ENCODE measurements around the gene NAP1L4.
A peak's percentile ranks its signal among the peaks of the same experiment; 100 is the strongest.

Gene NAP1L4

DNA sequence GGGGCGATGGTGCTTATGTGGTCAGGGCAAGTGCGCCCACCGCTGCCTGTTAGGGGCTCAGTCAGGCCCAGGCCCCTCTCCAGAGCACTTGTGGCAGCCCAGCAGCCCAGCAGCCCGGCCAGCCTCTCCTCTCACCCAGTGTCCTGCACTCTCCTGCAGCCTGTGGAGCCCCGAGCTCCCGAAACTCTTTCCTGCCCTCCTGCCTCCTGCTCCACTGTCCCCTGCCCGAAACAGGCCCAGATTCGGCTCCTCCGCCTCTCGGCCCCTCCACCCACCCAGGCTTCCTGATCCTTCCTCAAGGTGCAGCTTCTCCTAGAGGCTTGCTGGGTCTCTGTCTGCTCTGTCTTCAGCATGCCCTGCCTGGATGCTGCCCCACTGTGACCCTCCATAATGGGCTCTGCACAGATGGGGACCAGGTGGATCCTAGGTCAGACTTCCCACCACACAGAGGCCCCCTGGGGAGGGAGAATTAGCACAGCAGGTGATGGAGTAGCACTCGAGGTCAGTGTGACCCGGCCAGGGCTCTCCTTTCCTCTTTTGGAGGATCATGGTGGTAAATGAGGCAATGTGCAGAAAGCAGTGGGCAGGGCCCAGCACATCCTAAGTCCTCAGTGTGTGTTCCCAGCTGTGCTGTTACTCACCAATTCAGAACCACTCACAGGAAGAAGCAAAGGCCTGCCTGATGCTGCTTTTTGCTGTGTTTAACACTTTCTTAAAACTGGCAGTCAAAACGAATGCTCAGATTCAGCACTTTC is 18.6 kb upstream of the NAP1L4 start:
- no peak for DNase-seq

DNA sequence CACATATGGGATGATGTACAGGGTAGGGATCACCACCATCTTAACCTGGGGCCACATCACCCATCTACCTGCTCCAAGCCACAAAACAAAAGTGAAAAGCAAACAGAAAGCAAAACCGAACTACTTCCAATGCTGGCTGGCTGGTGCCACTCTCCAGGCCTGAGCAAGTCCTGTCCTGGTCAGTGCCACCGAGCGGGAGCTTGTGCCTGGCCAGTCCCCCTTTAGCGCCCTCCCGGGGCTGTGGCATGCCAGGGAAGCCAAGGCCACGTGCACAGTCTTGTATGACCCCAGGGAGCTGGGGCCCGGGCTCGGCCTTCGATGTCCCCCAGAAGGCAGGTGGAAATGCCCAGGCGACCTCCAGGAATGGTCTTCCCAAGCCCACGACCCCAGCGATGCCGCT is 17.9 kb upstream of the NAP1L4 start:
- DNase-seq: no peak

DNA sequence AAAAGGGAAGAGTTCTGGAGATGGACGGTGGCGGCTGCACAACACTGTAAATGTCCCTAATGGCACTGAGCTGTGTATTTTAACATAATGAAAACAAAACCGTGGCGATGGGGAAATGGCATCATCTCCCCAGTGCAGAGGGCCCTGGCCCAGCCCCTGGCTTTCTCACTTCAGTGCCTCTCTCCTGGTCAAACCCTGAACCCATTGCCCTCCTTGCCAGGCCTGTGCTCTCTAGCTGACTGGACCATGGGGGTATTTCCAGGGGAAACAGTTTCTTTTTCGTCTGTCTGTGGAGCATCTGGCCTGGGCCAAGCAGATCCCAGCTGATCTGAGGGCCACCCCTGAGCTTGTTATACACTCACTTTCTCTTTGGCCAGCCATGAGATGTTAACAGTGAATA is 17.4 kb upstream of the NAP1L4 start:
- DNase-seq: no peak

DNA sequence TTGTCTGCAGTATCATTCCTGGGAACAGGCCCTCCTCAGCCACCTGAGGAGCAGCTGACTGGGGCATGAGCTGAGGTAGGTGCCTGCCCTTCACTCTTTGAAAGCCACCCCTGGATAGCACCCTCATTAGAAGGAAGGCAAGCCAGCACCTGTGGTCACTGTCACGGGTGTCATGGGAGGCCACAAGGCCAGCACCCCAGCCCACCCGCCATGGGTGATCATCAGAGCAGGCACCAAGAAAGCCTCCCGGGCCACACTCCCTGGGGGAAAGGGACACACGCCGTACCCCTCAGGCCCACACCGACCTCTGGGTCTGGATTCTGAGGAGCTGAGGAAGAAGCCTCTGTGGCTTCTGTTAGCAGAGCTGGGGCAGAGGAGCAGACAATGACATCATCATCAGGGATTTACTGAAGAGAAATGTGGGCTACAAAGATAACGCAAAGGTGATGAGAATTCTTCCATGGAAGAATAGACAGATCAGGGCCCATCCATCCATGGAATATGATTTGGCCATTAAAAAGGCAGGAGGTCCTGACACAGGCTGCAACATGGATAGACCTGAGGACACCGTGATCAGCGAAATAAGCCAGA is 16.7 kb upstream of the NAP1L4 start:
- DNase-seq: no peak

DNA sequence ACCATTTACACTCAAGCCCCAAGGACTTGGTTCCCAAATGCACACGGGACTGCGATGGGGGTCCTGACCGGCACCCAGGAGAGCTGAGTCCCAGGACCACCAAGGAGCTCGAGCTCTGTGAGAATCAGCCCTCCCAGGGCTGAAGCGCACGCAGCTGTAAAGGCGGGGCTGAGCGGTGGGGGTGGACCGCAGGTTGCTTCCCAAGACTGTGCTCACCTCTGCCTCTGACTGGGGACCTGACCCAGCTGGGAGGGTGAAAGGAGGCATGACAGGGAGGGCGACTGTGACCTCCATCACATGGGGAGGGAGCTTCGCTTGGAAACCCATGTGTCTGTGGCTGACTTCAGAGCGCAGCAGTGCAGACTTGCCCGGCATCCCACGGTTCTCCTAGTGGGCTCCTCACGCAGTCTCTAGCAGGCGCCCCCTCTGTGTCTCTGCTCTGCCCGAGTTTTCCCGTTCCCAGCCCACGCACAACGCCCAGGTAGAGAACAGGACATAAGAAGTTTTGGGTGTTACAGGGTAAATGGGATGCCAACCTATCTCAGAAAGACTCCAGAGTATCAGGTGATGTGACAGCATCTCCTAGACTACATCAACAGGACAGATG is 15.4 kb upstream of the NAP1L4 start:
- DNase-seq: no peak

DNA sequence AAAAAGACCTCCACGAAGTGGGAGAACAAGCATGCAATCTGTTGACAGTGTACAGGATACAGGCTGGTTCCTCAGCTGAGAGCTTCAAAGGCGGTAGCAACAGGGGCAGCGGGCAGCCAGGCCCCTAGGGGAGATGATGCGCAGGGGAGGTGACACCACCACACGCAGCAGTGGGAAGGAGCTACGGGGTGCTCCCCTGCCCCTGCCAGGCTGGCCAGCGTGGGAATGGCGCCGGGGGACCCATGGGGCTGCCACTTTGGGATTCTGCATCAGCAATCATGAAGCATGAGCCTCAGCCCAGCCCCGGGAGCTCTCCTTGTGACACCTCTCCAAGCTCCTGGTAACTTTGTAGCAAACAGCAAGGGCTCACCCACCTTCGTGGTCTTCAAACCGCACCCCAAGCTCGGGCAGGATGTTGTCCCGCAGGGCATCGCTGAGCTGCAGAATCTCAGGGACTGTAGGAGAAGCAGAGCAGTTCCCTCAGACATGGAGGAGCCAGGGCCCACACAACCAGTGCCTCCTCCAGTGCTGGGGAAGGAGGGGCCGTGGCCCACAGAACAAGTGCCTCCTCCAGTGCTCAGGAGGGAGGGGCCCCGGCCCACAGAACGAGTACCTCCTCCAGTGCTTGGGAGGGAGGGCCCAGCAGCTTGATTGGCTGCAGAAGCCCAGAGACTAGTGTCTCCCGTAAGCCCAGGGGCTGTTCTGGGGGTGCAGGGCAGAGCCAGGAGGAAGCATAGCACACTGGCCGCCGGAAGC is 14.6 kb upstream of the NAP1L4 start:
- no peak for DNase-seq

DNA sequence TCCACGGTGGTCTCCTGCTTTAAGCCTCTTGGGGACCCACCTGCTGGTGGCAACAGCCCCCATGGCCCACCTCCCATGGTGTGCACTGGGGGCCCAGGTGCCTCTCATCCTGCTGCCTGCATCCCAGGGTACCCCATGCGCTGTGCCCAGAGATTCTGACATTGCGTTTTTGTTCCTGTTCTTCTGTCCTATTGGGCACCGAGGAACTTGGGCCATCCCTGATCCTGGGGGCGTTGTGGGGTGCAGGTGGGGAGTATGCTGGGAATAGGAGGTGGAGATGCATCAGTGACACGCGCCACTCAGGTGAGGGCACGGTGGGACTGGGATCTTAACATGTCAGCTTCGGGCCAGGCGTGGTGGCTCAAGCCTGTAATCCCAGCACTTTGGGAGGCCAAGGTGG is 12.4 kb upstream of the NAP1L4 start:
- no peak for DNase-seq

DNA sequence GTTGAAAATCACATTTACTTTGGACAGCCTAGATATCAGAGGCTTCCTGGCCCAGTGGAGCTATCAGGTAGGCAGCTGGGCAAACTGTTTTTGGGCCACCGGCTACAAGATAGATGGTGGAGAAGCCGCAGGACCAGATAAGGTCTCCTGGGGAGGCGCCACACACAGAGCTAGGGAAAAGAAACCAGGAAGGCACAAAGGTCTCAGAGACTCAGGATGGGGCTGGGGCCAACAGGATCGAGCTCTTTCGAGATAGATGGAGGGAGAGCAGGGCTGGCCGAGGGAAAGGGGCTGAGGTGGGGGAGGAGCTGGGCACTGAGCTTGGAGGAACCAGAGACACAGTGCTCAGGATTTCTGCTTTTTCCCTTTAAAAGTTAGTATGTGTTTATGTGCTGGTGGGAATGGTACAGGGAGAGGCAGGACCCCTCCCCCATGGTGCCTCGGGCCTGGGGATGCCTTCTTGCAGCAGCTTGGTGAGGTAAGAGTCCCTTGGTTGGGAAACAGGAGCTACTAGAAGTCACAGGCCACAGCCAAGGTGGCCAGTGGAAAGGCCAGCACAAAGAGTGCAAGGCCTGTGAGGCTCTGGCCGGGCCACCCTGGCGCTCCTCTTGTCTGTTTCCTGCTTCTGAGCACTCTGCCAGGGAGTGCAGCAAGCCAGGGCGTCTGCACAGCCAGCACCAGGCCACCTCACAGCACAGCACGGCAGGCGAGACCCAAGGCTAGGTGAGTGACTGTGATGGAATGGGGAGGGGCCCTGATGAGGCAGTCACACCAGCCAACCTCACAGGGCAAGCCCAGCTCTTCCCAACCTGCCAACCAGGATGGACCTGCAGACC is 11.5 kb upstream of the NAP1L4 start:
- no peak for DNase-seq

DNA sequence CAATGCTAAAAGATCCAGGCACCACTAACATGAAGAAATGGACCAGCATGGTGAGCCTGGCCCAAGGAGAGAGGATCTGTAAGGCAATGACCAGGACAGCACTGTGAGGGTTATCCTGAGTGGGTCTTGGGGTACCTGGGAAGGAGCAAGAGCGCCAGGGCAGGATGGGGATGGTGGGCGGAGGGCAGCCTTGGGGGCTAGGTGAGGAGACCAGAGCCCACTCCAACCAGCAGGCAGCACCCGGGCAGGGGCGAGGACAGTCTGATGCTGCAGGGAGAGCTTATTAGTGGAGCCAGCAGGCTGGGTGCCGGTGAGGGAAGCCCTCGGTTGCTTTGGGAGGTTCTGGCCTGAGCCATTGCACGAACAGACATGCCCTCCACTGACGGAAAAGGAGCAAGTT is 10.7 kb upstream of the NAP1L4 start:
- no peak for DNase-seq

DNA sequence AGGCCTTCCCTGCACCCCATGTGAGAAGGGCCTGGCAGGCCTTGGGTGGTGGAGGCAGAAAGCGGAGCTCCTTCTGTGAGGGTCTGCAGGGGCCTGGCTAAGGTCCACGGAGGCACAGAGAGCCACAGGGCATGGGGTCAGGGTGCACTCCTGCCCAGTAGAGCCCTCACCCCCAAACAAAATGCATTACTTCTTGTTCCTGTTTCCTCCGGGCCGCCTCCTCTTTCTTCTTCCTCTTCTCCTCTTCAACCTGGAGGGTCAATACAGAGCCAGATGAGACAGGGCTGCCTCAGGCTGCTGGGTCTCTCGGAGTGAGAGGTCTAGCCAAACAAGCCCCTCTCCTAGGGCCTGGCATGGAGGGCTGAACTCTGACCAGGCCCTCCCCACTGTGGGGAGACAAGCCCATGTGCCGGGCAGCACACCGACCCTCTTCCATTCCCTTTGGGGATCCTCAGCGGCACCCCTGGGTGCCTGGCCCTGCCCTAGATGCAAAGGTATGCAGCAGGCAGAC is 10.3 kb upstream of the NAP1L4 start:
- DNase-seq: no peak

DNA sequence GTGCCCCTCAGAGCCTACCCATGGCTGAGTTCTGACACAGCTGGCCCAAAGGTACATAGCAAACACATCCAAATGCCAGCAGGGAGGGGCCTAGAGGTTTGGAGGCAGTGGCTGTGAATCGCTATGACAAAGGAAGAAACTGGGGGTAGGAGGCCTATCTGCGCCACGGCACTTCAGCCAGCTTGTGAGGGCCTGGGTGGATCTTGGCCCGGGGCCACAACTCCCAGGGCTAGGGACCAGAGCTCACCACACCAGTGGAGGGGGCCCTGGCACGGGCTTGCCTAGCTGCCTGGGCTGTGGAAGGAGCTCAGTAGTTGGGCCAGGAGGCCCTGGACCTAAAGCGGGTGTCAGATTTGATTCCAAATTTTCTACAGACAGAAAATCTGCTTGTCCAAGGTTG is 9.4 kb upstream of the NAP1L4 start:
- DNase-seq: no peak

DNA sequence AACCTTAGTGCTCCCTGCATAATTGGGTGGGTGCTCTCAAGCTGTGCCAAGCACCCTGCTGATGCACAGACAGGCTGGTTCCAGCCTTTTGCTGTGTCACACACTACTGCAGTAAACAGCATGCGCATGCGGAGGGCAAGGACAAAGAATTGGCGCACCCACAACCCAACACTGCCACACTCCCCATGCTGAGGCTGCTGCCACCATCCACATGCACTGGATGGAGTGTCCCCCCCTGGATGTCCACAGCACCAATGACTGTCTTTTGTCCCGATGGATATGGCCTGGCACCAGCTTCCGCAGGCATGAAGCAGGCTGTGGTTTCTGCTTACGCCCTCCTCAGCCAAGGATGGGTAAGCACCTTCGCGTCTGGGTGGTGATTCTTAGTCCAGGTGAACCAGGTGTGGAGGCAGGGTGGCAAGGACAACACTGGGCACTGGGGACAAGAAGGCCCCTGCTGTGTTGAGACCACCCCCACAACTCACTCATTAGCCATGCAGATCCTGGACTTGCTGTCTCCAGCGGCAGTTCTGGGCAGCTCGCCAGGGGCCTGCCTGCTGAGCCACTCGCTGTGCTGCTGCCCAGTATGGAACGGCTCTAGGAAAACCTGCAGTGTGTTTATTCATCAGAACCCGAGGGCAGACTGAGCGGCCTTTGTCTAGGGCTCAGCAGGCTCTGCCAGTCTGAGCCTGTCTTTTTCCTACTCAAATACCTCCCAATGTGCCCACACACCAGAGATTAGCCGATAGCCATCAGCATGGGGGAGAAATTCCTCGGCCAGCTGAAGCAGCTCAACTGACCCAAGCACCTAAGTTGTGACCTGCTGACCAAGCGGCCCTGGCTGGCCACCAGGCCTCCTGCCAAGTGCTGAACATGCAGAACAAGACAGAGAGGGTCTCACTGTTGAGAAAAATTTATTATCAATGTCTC is 8.2 kb upstream of the NAP1L4 start:
- DNase-seq: peak; percentile 31

DNA sequence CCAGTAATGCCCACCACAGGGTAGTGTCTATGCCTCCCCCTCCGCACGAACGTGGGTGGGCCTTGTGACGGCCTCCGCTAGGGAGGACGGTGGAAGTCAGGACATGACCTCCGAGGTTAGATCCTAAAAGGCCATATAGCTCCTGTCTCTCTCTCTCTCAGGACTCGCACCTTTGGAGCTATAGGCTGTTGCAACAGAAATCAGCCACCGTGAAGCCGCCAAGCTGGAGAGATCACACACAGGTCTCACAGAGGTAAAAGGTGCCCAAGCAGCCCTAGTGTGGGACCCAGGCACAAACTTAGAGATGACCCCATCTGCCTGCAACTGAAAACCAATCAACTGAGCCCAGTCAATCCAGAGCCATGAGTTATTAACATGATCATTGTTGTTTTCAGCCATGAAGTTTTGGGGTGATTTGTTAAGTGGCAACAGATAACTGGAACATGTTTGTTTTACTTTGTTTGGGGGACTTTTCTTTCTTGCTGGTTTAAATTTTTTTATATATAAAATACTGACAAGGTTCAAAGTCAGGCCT is 7.4 kb upstream of the NAP1L4 start:
- no peak for DNase-seq

DNA sequence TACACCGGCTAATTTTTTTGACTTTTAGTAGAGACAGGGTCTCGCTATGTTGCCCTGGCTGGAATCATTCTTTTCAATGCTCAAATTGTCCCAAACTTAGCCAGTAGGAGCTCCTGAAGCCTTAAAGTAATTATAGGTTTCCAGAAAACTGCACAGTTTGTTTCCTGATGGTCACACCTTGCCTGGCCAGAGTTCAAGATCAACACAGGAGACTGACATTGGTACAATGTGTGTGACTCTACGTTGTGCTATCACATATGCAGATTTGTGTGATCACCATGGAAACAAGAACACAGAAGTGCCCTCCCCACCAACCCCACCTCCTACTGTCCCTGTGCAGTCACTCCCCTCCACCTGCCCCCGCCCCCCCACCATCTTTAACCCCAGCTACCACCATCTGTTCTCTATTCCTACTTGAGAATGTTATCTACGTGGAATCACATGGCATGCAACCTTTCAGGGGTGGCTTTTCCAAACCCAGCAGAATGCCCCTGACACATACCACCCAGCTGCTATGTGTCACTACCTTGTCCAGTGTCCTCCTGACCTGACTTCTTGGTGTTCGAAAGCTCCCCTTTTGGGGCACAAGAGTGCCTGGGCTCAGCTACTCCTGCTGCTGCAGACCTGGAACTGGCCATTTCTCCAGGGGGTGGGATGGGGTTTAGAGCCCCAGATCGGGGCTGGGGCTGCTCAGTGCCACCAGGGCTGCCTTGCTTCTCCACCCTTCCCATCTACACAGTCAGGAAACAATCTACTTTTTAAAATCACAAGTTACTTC is 6.1 kb upstream of the NAP1L4 start:
- DNase-seq: no peak

DNA sequence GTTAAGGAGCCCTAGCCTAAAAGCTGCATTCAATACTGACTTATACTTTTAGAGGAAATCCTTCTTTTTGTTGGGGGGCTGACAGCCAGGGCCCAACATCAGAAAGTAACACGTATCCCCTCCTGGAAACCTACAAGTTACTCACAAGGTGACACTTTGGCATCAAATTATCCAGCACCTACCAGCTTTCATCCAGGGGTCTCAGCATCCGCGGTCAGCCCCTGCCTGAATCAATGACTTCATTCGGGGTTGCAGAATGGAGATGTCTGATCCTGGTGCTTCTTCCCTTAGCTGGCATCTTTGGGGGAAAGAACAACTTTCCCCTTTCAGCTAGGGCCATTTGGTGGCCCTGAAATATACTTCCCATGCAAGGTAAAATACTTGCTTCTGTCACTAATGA is 5.3 kb upstream of the NAP1L4 start:
- DNase-seq: no peak

DNA sequence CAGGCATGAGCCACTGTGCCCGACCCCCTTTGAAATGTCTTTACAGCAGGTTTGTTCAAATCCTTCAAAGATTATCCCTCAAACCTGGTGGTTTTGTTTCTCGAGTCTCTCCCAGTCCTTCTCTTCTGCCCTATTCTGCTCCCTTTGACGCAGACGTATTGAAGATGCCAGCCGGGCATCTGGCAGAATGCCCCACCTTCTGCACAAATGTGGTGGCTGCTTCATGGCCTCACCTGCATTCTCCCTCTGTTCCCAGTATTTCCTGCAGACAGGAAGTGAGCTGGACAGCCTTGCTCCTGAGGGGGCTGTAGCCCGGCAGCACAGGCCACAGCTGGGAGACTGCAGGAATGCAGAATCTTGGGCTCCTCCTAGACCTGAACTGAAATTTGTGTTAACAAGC is 4.8 kb upstream of the NAP1L4 start:
- no peak for DNase-seq

DNA sequence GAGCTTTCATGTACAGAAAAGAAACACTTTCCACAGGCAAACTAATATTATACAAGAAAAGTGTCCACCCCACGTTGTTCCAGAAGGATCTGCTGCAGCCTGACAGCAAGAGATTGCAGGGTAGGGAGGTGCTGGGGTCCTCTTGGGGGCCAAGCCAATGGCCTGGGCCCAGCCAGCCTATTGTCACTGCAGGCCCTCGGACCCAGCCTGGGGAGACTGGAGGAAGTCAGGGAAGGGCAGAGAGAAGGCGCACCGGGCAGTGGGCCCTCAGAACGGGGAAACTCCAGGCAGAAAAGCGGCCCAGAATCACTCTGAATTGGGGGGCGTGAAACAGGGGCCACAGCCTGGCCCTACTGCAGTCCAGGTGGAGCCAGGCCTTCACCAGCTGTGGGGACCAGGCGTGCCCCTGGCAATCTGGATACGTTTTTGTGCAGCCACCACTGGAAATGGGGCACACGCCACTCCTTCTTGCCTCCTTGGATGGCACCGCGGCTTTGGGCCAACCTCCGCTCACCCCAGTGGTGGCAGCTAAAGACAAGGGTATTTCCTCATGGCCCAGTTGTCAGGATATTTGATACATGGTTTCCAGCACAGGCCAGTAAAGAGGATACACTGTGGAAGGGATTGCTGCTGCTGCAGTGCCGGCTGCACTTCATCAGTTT is 3.9 kb upstream of the NAP1L4 start:
- no peak for DNase-seq

DNA sequence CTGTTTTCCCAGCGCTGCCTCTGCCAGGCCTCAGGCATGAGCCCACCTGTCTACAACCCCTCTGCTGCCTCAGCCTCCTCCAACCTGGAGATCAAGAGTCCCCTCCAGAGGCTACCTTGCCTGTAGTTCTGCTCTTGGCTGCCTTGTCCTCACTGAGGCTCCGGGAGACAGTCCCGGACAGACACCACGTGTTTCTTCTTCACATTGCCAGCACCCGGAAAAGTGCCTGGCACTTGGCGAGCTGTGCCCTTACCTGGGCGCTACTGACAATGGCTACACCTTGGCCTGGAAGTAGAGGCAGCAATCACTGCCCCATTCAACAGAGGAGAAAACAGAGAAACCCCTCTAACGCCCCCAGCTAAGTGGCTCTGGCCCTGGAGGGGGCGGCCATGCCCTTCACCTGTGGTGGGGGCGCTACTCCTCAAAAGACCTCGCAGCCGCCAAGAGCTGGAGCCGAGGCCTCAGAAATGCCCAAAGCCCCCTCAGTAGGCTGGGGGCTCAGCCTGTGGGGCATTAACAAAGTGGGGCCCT is 3.0 kb upstream of the NAP1L4 start:
- DNase-seq: no peak

DNA sequence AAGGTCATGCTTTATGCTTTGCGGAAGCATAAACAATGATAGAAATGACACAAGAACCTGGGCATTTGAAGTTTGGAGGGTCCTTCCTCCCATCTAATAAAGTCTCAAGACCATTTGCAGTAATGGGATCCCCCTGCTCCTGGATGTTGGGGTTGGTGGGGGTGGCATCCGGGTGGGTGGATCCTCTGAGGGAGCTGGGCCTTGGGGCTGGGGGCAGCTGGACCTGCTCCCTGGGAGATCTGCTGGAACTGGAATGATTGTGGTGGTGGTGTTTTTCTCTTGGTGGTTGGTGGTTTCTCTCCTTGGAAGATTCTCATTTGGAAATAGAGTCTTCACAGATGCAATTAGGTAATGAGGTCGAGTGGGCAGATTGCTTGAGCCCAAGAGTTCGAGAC is 2.2 kb upstream of the NAP1L4 start:
- no peak for DNase-seq

DNA sequence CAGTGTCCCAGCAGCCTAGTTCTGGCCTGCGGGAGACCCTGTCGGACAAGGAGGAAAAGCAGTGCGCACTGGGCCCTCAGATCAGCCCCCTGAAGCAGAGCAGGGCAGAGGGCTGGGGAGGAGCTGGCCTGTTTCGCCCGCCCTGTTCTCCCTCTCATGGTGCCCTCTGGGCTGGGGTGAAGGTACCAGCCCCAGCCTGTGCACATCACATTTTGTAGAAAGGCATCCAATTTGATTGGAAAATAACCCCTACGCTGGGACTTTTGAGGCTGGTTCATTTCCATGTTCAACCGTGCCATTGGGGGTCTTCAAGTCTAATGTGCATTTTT is 832 bp upstream of the NAP1L4 start:
- no peak for DNase-seq
